Keratinocyte (primary cell): ENCODE measurements around the gene PCBP1. TPM values are rescaled to one million over a fixed set of nuclear protein-coding genes. Genes with fewer than 3 reads are reported as not detected.

Source experiments
- DNase-seq: peaks from one replicate; pipeline ENCODE4 v3.0.0-alpha.2; 2011; ENCODE audit warnings: low read depth, missing footprints, low spot score
- FAIRE-seq: peaks from 2 replicates; lab custom pipeline; 2011; peaks lifted over from hg19 to GRCh38; lab: Jason Lieb, UNC
- H2AFZ ChIP-seq: 2 replicates; pipeline ENCODE4 v1.6.0; 2012; ENCODE audit warnings: low read length, control low read depth, inconsistent platforms; ENCODE audit not compliant: control insufficient read depth
- H3K27ac ChIP-seq: 2 replicates; pipeline ENCODE4 v1.5.1; 2011; ENCODE audit warnings: low read length; ENCODE audit not compliant: control insufficient read depth, insufficient read depth
- H3K27me3 ChIP-seq: 3 replicates; pipeline ENCODE4 v1.6.0; 2011; ENCODE audit warnings: low read length; ENCODE audit not compliant: control insufficient read depth, insufficient read depth; ENCODE audit errors: extremely low read depth
- H3K36me3 ChIP-seq, 2 experiments: 2 replicates in 1 of 2; 3 replicates in 1 of 2; pipeline ENCODE4 v1.5.1; 2011; ENCODE audit warnings: low read length in 2 of 2, mild to moderate bottlenecking in 1 of 2; ENCODE audit not compliant: control insufficient read depth in 2 of 2, insufficient read depth in 2 of 2; ENCODE audit errors: extremely low read depth in 1 of 2
- H3K4me1 ChIP-seq: 3 replicates; pipeline ENCODE4 v1.5.1; 2011; ENCODE audit warnings: low read length; ENCODE audit not compliant: control insufficient read depth, insufficient read depth; ENCODE audit errors: extremely low read depth
- H3K4me2 ChIP-seq: 3 replicates; pipeline ENCODE4 v1.6.0; 2011; ENCODE audit warnings: low read depth, low read length; ENCODE audit not compliant: control insufficient read depth, insufficient read depth; ENCODE audit errors: extremely low read depth
- H3K4me3 ChIP-seq, 3 experiments: fragments of 200-600 bp in 1 of 3; sonication (generic) in 1 of 3; 2 replicates in 2 of 3; 3 replicates in 1 of 3; pipeline ENCODE4 v1.5.1; 2011 to 2016; ENCODE audit warnings: low read length in 3 of 3, mild to moderate bottlenecking in 3 of 3, control low read depth in 2 of 3, inconsistent platforms in 1 of 3, low read depth in 1 of 3, mixed read lengths in 1 of 3, mixed run types in 1 of 3, moderate library complexity in 1 of 3; ENCODE audit not compliant: control insufficient read depth in 2 of 3, insufficient read depth in 2 of 3; ENCODE audit errors: extremely low read depth in 1 of 3
- H3K79me2 ChIP-seq: 2 replicates; pipeline ENCODE4 v1.6.0; 2012; ENCODE audit warnings: low read length; ENCODE audit not compliant: control insufficient read depth, insufficient read depth
- H3K9ac ChIP-seq: 3 replicates; pipeline ENCODE4 v1.6.0; 2011; ENCODE audit warnings: low read length; ENCODE audit not compliant: control insufficient read depth, insufficient read depth; ENCODE audit errors: extremely low read depth
- H3K9me1 ChIP-seq: 3 replicates; pipeline ENCODE4 v1.6.0; 2011; ENCODE audit warnings: low read length; ENCODE audit not compliant: control insufficient read depth, insufficient read depth; ENCODE audit errors: extremely low read depth
- H3K9me3 ChIP-seq: 2 replicates; pipeline ENCODE4 v1.5.1; 2012; ENCODE audit warnings: low read depth, low read length; ENCODE audit not compliant: control insufficient read depth
- H4K20me1 ChIP-seq: 3 replicates; pipeline ENCODE4 v1.6.0; 2011; ENCODE audit warnings: low read length; ENCODE audit not compliant: control insufficient read depth, insufficient read depth; ENCODE audit errors: extremely low read depth
- EZH2 ChIP-seq: IDR thresholded peaks from one replicate; pipeline ENCODE4 v1.6.1; 2012; ENCODE audit warnings: inconsistent platforms, mild to moderate bottlenecking, low read length, moderate library complexity
- dilution Hi-C: fragments of 300-500 bp; cut with MboI; formaldehyde crosslinking; loops from one replicate; pipeline ENCODE4 v1.7.0; 2020; ENCODE audit warnings: low sequenced_read_pairs; ENCODE audit not compliant: extremely low pct_ligation_motif_present
- polyA plus RNA-seq, 5 experiments: library from polyadenylated mRNA; depleted of rRNA in 3 of 5; stranded (reverse) in 3 of 5; stranded (forward) in 1 of 5; unstranded in 1 of 5; fragments of >200 nt; gene quantifications; 1 replicate in 1 of 5; 2 replicates in 3 of 5; 3 replicates in 1 of 5; pipeline versions ENCODE4 v1.2.1 to v1.2.3, GENCODE V29; 2011 to 2012; ENCODE audit warnings: missing spikeins in 2 of 5, low read depth in 1 of 5, low replicate concordance in 1 of 5
- TF ChIP-seq, protein P1 (sequence below), 3 experiments: IDR thresholded peaks in 1 of 3; conservative IDR thresholded peaks in 1 of 3; optimal IDR thresholded peaks in 1 of 3; 2 replicates in 2 of 3; 3 replicates in 1 of 3; pipeline versions ENCODE3 to v1.5.1; 2011; ENCODE audit warnings: low read length in 3 of 3, mild to moderate bottlenecking in 3 of 3, moderate library complexity in 2 of 3, control low read depth in 1 of 3, inconsistent platforms in 1 of 3; ENCODE audit not compliant: insufficient read depth in 2 of 3; ENCODE audit errors: extremely low read depth in 1 of 3

The PCBP1 gene
- polyA plus RNA-seq, 1 donor (not counting 4 experiments of a cell fraction or from before 2014, with no cell fraction given) = 86.8 TPM

DNA sequence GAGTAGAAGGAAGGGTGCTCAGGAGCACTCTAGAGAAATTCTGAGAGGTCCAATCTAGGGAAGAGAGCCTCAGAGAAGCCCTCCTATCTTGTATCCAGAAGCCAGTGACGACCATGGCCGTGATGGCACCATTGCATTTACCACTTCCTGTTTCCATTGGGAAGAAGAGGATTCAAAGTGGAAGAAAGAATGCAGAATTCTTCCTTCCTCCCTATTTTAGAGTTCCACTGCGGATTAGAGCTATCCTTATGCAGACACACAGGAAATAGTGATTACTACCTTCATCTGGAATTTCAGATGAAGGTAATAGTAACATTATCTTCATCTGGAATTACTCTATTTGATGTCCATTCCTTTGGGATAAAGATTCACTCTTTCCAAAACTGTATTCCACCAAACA is 45.6 kb upstream of the PCBP1 start:
- no peaks in the 10 kb centered on the region for H3K27me3 ChIP-seq
- H3K4me2 ChIP-seq = no peak overlapping the region
- H3K4me3 ChIP-seq = no peak overlapping the region
- peaks cover 2% of the 10 kb centered on the region for H3K9me1 ChIP-seq
- H3K9me3 ChIP-seq = no peaks in the 10 kb centered on the region
- no peaks in the 10 kb centered on the region for H4K20me1 ChIP-seq
- H3K79me2 ChIP-seq = no peaks in the 10 kb centered on the region
- FAIRE-seq (no peak), DNase-seq (no peak)
- H3K27ac ChIP-seq = no peak overlapping the region
- H3K36me3 ChIP-seq = peaks cover 0 to 3% of the 10 kb centered on the region in 2 experiments
- H3K4me1 ChIP-seq = peaks cover 15% of the 10 kb centered on the region
- H2AFZ ChIP-seq = no peak overlapping the region
- TF ChIP-seq, protein P1, sequence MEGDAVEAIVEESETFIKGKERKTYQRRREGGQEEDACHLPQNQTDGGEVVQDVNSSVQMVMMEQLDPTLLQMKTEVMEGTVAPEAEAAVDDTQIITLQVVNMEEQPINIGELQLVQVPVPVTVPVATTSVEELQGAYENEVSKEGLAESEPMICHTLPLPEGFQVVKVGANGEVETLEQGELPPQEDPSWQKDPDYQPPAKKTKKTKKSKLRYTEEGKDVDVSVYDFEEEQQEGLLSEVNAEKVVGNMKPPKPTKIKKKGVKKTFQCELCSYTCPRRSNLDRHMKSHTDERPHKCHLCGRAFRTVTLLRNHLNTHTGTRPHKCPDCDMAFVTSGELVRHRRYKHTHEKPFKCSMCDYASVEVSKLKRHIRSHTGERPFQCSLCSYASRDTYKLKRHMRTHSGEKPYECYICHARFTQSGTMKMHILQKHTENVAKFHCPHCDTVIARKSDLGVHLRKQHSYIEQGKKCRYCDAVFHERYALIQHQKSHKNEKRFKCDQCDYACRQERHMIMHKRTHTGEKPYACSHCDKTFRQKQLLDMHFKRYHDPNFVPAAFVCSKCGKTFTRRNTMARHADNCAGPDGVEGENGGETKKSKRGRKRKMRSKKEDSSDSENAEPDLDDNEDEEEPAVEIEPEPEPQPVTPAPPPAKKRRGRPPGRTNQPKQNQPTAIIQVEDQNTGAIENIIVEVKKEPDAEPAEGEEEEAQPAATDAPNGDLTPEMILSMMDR (optimal IDR thresholded peaks at IDR 0.05 in 1 of 3, IDR thresholded peaks at IDR 0.05 in 1 of 3, conservative IDR thresholded peaks at IDR 0.05 in 1 of 3; ENCODE audit: extremely low read depth in 1 of 3, insufficient read depth in 2 of 3, low read length in 3 of 3) = no peak
- no peak for TF ChIP-seq EZH2
- H3K9ac ChIP-seq = no peak overlapping the region
- dilution Hi-C loops = no loop called here

DNA sequence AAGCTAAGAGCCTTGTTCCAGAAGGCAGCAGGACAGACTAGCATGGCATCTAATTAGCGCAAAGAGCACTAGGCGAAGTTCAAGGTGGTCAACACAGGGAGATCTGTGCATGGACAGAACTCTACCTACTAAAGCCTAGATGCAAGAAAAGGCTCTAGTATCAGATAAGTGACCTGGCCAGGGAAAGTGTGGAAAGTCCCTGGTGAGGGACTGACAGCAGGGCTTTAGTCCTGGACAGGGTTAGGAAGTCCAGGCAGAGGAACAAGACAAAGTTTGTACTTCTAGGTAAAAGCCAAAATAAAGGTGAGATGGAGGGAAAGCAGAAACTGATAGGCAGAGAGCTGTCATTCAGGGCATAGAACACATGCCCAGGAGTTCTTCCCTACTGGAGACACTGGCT is 45.0 kb upstream of the PCBP1 start:
- Histone ChIP-seq H3K9me1 (peaks cover 2% of the 10 kb centered on the region), H3K36me3 (peaks cover 0 to 3% of the 10 kb centered on the region in 2 experiments), H3K4me2 (no peak overlapping the region), H3K9me3 (no peaks in the 10 kb centered on the region), H4K20me1 (no peaks in the 10 kb centered on the region), H3K4me3 (no peak overlapping the region), H3K79me2 (no peaks in the 10 kb centered on the region), H3K27ac (no peak overlapping the region), H3K9ac (no peak overlapping the region), H3K27me3 (no peaks in the 10 kb centered on the region), H3K4me1 (peaks cover 15% of the 10 kb centered on the region), H2AFZ (no peak overlapping the region)
- dilution Hi-C loops = no loop called here
- no peak for DNase-seq
- no peak for TF ChIP-seq EZH2
- TF ChIP-seq, protein P1 (optimal IDR thresholded peaks at IDR 0.05 in 1 of 3, IDR thresholded peaks at IDR 0.05 in 1 of 3, conservative IDR thresholded peaks at IDR 0.05 in 1 of 3; ENCODE audit: extremely low read depth in 1 of 3, insufficient read depth in 2 of 3, low read length in 3 of 3) = no peak
- FAIRE-seq = no peak
